ENCODE data around the gene WDR72.
"Not testable (repeated sequence)": the region's sequence is repeated elsewhere in the genome, so short reads cannot be mapped to it uniquely, and the experiment has no call there.

Gene WDR72

DNA sequence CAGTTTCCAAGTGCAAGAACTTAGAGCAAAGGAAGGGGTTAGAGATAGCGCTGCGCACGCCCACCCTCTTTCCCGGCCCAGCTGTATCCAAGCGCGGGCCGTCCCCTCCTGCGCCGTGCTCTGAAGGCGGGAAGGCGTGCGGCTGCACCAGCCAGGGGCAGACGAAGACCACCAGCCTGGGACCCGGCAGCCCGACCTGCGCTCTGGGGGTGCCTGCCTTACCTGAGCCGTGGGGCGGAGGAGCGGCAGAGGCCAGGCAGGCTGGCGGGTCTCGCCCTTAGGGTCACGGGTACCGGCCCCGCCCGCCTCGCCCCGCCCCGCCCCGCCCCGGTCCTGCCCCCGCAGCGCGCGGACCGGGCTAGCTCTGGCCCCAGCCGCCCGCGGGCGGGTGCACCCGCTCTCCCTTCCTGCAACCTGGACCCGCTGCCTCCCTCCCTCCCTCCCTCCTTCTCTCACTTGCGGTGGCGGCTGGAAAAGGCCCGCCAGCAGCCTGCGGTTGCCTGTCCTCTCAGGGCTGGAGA, at the start of gene WDR72:
Gene WDR72 (minus strand): TSS at position 253 of the 521 bp plus-strand sequence. CDS start 26,514 bp downstream, outside the sequence.
- peaks cover 37% of the 10 kb centered on the region for H3K27me3 Mint-ChIP-seq
- no peaks in the 10 kb centered on the region for H3K36me3 Mint-ChIP-seq
- no peak within 1 kb of the TSS for H3K27ac Mint-ChIP-seq
- H3K4me1 Mint-ChIP-seq, result no peaks in the 10 kb centered on the region
- peak; percentile 31 for ATAC-seq
- no peak within 1 kb of the TSS for H3K4me3 Mint-ChIP-seq
- peaks cover 5% of the 10 kb centered on the region for H3K9me3 Mint-ChIP-seq

DNA sequence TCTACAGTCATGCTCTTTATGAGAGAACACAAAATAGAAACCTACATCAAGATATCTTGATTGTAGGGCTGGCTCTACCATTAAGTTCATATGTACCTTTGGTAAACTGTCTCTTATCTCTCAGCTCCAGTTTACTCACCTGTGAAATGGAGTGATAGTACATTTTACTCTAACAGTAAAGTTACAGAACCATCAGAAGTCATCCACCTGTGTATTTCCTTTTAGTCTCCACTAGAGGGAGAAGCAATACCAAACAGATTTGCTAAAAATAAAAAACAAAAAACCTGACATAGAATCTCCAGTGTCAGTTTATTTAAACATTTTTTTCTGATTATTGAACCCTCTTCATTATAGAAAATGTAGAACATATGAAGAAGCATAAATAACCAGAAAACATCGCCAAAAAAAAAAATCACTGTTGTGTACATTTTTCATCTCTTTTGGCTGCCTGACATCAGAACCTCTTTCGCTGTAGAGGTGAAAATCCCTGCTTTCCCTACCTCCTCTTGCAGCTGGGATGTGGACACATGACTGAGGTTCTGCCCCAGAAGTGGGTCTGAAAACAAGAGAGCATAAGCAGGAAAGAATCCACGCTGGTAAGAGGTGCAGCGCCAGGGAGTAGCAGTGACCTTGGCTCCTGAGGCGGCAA, 48.7 kb upstream of the WDR72 start:
- Mint-ChIP-seq H3K4me1 (no peaks in the 10 kb centered on the region), H3K9me3 (no peaks in the 10 kb centered on the region), H3K36me3 (no peaks in the 10 kb centered on the region)

DNA sequence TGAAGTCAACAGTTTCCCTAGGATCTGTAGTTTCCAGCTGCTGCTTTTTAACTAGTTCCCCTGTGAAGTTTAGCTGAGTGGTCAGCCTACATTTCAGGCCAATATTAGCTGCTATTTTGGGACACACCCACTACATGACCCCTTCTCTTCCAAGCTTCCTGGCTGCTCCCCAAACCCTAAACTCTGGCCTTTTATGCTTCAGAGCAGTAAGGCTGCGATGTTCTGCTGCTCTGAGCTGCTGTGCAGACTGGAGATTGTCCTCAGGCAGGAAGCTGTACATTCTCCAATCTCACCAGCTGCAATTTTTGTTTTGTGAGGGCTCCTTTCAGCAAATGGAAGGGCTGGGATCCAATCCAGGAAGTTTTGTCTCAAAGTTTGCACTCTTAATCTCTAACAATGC, 48.0 kb upstream of the WDR72 start:
- H3K27ac Mint-ChIP-seq, result no peak overlapping the region
- ATAC-seq, result no peak
- H3K9me3 Mint-ChIP-seq, result no peaks in the 10 kb centered on the region
- no peaks in the 10 kb centered on the region for H3K4me1 Mint-ChIP-seq
- H3K36me3 Mint-ChIP-seq, result no peaks in the 10 kb centered on the region
- no peaks in the 10 kb centered on the region for H3K27me3 Mint-ChIP-seq
- H3K4me3 Mint-ChIP-seq, result no peak overlapping the region

More for the DNA sequence above, 48.7 kb upstream of the WDR72 start:
- ATAC-seq, result no peak
- no peak overlapping the region for H3K27ac Mint-ChIP-seq
- no peaks in the 10 kb centered on the region for H3K27me3 Mint-ChIP-seq
- H3K4me3 Mint-ChIP-seq, result no peak overlapping the region

GRCh38 chr15:53802672-53803071, 43.2 kb upstream of the WDR72 start:
- Mint-ChIP-seq H3K36me3 (no peaks in the 10 kb centered on the region), H3K4me3 (no peak overlapping the region), H3K27ac (no peak overlapping the region), H3K9me3 (no peaks in the 10 kb centered on the region), H3K27me3 (no peaks in the 10 kb centered on the region), H3K4me1 (no peaks in the 10 kb centered on the region)
- no peak for ATAC-seq

DNA sequence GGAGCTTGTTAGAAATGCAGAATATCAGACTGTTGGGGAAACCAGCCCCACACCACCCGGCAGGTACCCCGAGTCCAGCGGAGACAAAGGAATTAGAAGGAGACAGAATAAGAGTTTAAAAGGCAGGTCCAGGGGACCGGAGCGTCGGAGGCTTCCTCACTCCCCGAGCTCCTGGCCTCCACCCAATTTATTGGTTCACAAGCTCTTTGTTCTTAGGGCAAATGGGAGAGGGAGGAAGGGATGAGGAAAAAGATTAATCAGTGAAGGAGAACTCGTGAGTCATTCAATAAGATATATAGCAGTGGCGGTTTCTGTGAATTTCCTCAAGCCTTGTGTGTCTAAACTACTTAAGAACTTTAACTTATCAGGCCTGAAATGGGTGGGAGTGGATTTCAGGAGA, 32.1 kb upstream of the WDR72 start:
- no peak for ATAC-seq
- Mint-ChIP-seq H3K36me3 (no peaks in the 10 kb centered on the region), H3K4me3 (no peak overlapping the region), H3K27me3 (peaks cover 8% of the 10 kb centered on the region), H3K27ac (no peak overlapping the region), H3K9me3 (no peaks in the 10 kb centered on the region), H3K4me1 (no peaks in the 10 kb centered on the region)

- ATAC-seq, result no peak
- Mint-ChIP-seq H3K9me3 (no peaks in the 10 kb centered on the region), H3K4me1 (no peaks in the 10 kb centered on the region), H3K4me3 (no peak overlapping the region), H3K27me3 (peaks cover 8% of the 10 kb centered on the region), H3K36me3 (no peaks in the 10 kb centered on the region), H3K27ac (no peak overlapping the region)
Measured at GRCh38 chr15:53789654-53790375, 30.4 kb upstream of the WDR72 start.

- Mint-ChIP-seq H3K4me1 (no peaks in the 10 kb centered on the region), H3K36me3 (no peaks in the 10 kb centered on the region), H3K27ac (no peak overlapping the region), H3K4me3 (no peak overlapping the region), H3K9me3 (peaks cover 7% of the 10 kb centered on the region), H3K27me3 (no peaks in the 10 kb centered on the region)
- no peak for ATAC-seq
Measured at GRCh38 chr15:53786401-53786800, 26.9 kb upstream of the WDR72 start.

DNA sequence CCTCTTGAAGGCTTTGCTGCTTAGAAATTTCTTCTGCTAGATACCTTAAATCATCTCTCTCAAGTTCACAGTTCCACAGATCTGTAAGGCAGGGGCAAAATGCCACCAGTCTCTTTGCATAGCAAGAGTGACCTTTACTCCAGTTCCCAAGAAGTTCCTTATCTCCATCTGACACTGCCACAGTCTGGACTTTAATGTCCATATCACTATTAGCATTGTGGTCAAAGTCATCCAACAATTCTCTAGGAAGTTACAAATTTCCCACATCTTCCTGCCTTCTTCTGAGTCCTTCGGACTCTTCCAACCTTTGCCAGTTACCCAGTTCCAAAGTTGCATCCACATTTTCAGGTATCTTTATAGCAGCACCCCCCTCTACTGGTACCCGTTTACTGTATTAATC, 25.8 kb upstream of the WDR72 start:
- H3K27me3 Mint-ChIP-seq, H3K4me1 Mint-ChIP-seq, H3K9me3 Mint-ChIP-seq, ATAC-seq, H3K27ac Mint-ChIP-seq, H3K4me3 Mint-ChIP-seq, H3K36me3 Mint-ChIP-seq: not testable (repeated sequence)

- Mint-ChIP-seq H3K9me3 (peaks cover 5% of the 10 kb centered on the region), H3K4me3 (no peak overlapping the region), H3K4me1 (no peaks in the 10 kb centered on the region), H3K27me3 (peaks cover 38% of the 10 kb centered on the region), H3K27ac (no peak overlapping the region), H3K36me3 (no peaks in the 10 kb centered on the region)
- ATAC-seq, result no peak
Measured at GRCh38 chr15:53762916-53763315, 3.5 kb upstream of the WDR72 start.

GRCh38 chr15:53758412-53758811, 1.1 kb downstream of the WDR72 start:
- Mint-ChIP-seq H3K36me3 (no peaks in the 10 kb centered on the region), H3K9me3 (peaks cover 5% of the 10 kb centered on the region), H3K4me3 (no peak overlapping the region), H3K4me1 (no peaks in the 10 kb centered on the region), H3K27ac (no peak overlapping the region), H3K27me3 (peaks cover 37% of the 10 kb centered on the region)
- ATAC-seq, result no peak

GRCh38 chr15:53757906-53758305, 1.6 kb downstream of the WDR72 start:
- Mint-ChIP-seq H3K4me1 (no peaks in the 10 kb centered on the region), H3K27me3 (peaks cover 37% of the 10 kb centered on the region), H3K36me3 (no peaks in the 10 kb centered on the region)

GRCh38 chr15:53753813-53754212, 5.7 kb downstream of the WDR72 start:
- H3K36me3 Mint-ChIP-seq, result no peaks in the 10 kb centered on the region
- no peaks in the 10 kb centered on the region for H3K9me3 Mint-ChIP-seq
- peaks cover 10% of the 10 kb centered on the region for H3K27me3 Mint-ChIP-seq
- H3K4me3 Mint-ChIP-seq, result no peak overlapping the region
- H3K27ac Mint-ChIP-seq, result no peak overlapping the region
- no peak for ATAC-seq
- no peaks in the 10 kb centered on the region for H3K4me1 Mint-ChIP-seq

More at GRCh38 chr15:53757906-53758305, 1.6 kb downstream of the WDR72 start:
- H3K27ac Mint-ChIP-seq, result no peak overlapping the region
- H3K4me3 Mint-ChIP-seq, result no peak overlapping the region
- no peak for ATAC-seq
- peaks cover 5% of the 10 kb centered on the region for H3K9me3 Mint-ChIP-seq

- no peak for ATAC-seq
Measured at GRCh38 chr15:53752406-53752805, 7.1 kb downstream of the WDR72 start.

DNA sequence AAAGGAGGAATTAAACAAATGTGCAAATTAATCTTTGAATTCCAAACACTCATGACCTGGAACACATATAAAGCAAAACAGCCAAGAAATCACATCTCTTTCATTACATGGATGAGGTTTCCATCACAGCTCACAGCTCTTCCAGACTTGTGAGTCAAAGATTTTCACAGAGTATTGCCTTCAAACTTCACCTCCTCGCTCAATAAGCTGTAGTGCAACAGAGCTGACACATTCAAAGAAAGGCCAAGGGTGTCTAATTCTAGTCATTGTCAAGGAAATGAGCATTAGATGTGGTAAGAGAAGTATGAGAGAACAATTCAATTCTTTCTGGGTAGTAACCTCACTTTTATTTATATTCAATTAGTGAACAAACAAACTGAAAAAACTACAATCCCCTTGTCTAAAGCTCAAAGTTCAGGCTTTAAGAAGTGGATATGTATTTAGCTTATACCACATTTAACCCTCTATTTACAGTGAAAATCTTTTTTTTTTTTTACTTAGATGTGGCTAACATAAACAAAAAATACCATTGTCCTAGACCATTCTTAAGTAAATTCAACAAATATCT, 11.9 kb downstream of the WDR72 start:
- H3K36me3 Mint-ChIP-seq, result no peaks in the 10 kb centered on the region
- no peaks in the 10 kb centered on the region for H3K4me1 Mint-ChIP-seq
- H3K27me3 Mint-ChIP-seq, result no peaks in the 10 kb centered on the region
- H3K4me3 Mint-ChIP-seq, result no peak overlapping the region
- no peak overlapping the region for H3K27ac Mint-ChIP-seq
- no peak for ATAC-seq
- H3K9me3 Mint-ChIP-seq, result no peaks in the 10 kb centered on the region

More at GRCh38 chr15:53752406-53752805, 7.1 kb downstream of the WDR72 start:
- no peaks in the 10 kb centered on the region for H3K4me1 Mint-ChIP-seq
- H3K27ac Mint-ChIP-seq, result no peak overlapping the region
- no peak overlapping the region for H3K4me3 Mint-ChIP-seq
- no peaks in the 10 kb centered on the region for H3K9me3 Mint-ChIP-seq
- H3K27me3 Mint-ChIP-seq, result no peaks in the 10 kb centered on the region
- H3K36me3 Mint-ChIP-seq, result no peaks in the 10 kb centered on the region

GRCh38 chr15:53746101-53746500, 13.4 kb downstream of the WDR72 start:
- no peak for ATAC-seq
- no peaks in the 10 kb centered on the region for H3K27me3 Mint-ChIP-seq

DNA sequence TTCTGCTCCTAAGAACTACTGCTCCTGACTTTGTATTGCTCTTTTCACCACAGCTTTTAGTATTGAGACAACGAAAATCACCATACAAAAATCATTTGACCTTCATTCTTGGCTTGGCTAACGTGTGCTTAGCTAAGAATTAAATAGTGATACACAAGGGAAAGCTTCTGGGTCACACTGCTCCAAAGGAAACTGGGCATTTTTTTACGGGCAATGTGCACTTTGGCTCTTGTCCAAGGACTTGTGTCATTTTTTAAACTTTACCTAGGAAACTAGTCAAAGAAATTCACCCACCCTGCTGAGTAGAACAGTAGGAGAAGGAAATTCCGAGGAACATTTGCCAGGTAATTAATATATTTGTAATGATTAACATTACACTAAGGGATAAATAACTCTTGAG, 19.8 kb downstream of the WDR72 start:
- H3K4me3 Mint-ChIP-seq, result no peak overlapping the region
- H3K4me1 Mint-ChIP-seq, result no peaks in the 10 kb centered on the region
- no peaks in the 10 kb centered on the region for H3K9me3 Mint-ChIP-seq
- ATAC-seq, result no peak
- H3K27ac Mint-ChIP-seq, result no peak overlapping the region
- no peaks in the 10 kb centered on the region for H3K36me3 Mint-ChIP-seq
- H3K27me3 Mint-ChIP-seq, result no peaks in the 10 kb centered on the region

More at GRCh38 chr15:53746101-53746500, 13.4 kb downstream of the WDR72 start:
- Mint-ChIP-seq H3K36me3 (no peaks in the 10 kb centered on the region), H3K4me3 (no peak overlapping the region), H3K27ac (no peak overlapping the region), H3K9me3 (no peaks in the 10 kb centered on the region), H3K4me1 (no peaks in the 10 kb centered on the region)
